GM18499 (cell line): ENCODE measurements around the gene MARCHF2.

ENCODE experiments used
- ATAC-seq: cut with Tn5 transposase; IDR thresholded peaks from one replicate; pipeline ENCODE4 v1.9.1; 2021; ENCODE audit warnings: moderate number of reproducible peaks; ENCODE audit not compliant: insufficient read depth, unreplicated experiment

Gene MARCHF2

DNA sequence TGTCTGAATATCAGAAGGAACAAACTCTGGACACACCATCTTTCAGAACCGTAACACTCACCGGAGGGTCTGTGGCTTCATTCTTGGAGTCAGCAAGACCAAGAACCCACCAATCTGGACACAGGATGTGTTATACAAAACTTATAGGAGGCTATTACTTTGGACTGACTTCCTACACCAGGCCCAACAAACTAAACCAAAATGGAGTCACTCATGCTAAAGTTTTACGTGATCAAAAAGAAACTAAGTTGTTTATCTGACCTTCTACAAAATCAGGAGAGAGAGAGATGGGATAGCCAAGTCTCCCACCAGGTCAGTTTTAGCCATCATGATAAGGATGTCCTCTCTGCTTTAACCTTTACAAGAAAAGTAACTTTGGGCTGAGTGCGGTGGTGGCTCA lies 26.1 kb upstream of the MARCHF2 start:
- ATAC-seq = no peak

DNA sequence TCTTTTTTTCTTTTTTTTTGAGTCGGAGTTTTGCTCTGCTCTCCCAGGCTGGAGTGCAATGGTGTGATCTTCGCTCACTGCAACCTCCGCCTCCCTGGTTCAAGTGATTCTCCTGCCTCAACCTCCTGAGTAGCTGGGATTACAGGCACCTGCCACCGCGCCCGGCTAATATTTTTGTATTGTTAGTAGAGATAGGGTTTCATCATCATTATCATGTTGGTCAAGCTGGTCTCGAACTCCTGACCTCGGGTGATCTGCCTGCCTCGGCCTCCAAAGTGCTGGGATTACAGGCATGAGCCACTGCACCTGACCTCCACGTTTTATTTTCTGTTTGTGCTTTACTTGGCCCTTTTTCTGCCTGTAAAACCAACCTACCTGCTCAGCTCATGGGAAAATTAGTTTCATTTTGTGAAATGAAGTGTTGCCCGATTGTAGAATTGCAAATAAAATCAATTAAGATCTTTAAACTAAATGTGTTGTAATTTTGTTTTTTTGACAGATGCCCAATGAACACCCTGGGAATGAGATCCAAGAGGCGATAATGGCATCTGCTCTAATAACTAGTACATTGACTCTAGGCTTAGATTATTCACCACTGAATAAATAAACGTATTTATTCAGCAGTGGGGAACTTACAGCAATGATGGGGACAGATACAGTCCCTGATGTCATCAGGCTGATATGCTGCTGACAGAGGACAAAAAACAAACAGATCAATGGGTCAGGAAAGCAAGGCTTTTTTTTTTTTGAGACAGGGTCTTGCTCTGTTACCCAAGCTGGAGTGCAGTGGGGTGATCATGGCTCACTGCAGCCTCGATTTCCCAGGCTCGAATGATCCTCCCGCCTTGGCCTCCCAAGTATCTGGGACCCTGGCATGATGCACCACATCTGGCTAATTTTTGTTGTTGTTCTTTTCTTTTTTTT lies 25.2 kb upstream of the MARCHF2 start:
- no peak for ATAC-seq

DNA sequence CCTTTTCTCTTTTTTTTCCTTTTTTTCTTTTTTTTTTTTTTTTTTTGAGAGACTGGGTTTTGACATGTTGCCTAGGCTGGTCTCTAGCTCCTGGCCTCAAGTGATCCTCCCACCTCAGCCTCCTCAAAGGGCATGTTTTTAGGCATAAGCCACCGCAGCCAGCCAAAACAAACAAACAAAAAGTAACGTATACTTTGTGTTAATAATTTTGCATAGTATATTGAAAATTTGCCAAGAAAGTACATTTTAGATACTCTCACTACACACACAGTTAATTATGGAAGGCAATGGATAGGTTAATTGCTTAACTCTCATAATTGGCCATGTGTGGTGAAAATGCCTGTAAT lies 24.5 kb upstream of the MARCHF2 start:
- no peak for ATAC-seq

DNA sequence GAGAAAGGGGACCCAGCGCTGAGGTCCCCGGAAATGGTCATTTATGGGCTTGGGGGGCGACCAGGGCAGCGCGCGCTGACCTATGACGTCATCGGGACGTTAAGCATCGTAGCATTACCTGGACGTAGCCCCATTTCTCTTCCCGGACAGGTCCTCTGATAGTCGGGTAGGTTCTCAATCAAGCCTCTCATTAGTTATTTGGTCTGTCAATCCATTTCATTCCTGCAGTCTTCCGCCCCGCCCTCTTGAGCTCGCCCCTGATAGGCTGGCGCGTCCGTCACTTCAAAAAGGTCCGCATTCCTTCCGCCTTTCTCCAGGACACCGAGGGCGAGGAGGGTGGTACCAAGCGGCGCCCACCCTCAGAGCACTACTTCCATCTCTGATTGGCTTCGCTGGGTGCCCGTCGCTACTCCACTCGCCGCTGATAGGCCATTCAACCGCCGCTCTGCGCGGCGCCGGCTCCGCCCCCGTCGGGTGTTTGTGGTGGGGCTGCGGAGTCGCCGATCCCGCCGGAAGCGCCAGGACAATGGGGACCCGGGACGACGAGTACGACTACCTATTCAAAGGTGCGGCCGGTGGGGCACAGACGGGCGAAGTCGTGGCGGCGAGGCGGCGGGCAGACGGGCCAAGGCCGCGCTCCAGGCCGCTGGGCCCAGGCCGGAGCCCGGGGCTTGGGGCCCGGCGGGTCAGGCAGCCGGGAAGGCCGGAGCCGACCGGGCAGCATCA lies 23.1 kb upstream of the MARCHF2 start, which contains the start of gene RAB11B:
RAB11B (plus strand) TSS at position 470 of the 726 bp plus-strand sequence; CDS start at position 527, 57 bp downstream.
- peak; percentile 89 for ATAC-seq

DNA sequence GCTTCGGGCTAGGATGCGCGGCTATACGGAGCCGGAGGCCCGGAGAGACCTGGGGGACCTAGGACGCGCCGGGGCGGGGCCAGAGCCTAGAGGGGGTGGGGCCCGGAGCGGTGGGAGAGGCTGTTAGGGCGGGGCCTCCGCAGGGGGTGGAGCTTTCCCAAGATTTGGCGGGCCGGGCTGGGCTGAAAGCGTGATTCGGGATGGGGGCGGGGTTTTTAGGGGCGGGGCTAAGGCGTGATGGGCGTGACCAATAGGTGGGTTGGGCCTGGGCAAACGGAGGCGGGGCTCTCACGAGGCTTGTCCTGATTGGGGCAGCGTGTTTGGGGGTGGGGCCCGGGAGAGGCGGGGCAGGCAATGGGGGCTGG lies 22.5 kb upstream of the MARCHF2 start:
- ATAC-seq = peak; percentile 9

DNA sequence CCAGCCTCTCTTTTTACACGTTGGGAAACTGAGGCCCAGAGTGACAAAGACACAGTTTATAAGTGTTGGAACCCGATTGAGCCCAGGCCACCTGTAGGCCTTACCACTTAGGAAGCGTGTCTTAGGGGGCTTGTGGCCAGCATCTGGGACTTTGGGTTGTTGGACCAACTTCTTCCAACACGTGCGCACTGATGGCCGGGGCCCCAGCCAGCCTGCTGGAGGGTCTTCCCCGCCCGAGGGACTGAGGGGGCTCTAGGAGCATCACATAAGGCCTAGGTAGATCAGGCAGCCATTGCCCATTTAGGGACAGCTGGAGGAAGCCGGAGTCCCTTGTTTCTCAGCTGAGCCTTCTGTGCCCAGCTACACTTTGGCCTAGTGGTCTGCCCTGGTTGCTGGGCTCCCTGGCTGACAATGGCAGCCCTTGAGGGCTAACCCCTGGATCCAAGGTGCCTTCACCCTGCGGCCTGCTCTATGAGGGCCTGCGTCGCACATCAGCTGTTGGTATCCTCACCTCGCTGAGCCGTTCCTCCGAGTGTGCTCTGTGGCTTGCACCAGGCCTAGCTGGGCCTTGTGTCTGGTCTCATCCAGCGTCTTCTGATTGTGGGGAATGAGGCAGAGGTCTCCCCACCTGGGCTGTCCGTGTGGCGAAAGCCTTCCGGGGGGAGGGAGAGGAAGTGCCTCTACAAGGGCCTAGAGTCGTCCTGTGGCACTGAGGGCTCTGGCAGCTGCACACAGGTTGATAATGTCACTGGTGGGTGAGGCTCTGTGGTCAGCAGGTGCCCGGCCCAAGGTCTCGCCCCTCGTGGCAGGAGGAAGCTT lies 21.7 kb upstream of the MARCHF2 start:
- no peak for ATAC-seq

DNA sequence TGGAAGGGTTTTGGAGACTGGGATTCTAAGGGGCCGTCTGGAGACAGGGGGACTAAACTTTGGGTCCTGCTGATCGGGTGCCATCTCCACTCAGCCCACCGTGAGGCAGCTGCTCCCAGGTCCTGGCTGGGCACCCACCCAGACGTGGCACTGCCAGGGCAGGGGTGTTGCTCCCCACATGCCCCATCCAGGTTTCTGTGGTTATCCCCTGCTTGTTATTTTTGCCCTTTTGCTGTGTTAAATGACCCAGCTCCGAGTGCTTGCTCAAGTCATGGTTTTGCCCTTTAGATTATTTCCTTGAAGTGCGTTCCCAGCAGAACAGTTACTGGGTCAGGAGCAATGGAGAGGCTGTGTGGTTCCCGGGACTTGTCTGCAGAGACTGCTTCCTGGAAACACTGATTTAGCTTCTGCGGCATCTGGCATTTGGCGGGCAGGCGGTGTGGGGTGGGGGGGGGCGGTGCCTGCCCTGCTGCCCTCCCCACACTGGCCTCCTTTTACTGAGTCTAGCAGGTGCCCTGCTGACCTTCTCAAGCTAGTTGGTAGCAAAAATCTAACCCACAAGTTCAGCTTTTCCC lies 21.0 kb upstream of the MARCHF2 start:
- no peak for ATAC-seq

DNA sequence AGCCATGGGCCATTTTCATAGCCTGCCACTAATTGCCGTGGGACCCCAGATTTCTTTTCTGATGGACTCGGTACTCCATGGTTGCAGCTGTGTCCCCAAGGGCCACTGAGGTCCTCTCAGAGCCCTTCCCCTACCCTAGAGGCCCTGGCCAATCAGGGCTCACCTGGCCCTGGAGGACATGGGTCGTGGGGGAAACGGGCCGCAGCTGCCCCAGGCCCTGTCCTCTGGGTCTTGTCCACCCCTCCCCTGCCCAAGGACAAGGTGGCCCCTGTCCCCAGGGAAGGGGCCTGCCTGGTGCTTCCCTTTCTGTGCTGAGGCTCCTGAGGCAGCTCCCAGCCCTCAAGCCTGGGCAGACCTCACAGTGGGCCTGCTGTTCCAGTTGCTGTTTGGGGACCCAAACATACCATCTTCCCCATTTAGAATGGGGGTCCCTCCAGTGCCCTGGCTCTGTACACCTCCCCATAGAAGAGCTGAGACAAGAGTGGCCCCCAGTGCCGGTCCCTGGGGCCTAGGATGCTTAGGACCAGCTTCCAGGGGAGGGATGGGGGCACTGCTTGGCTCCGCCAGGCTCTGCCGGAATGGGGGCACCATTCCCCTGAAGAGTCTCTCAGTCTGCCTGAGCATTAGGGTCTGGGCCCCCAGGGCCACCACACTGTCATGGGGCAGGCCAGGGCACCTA lies 19.8 kb upstream of the MARCHF2 start:
- no peak for ATAC-seq

DNA sequence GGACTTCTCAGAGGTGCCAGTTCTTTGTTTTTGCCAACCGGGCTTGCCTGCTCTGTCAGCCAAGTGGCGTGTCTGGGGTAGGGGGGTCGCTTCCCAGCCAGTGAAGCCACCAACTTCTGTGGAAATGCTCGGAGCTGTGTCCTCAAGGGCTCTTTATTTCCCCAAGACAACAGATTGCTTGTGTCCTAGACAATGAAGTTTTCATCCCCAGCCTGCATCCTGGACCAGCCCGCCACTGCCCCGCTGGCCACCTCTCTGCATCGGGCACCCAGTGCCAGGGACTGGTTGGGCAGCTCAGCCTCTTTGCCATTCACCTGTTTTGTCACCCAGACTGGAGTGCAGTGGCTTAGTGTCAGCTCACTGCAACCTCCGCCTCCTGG lies 19.2 kb upstream of the MARCHF2 start:
- no peak for ATAC-seq

DNA sequence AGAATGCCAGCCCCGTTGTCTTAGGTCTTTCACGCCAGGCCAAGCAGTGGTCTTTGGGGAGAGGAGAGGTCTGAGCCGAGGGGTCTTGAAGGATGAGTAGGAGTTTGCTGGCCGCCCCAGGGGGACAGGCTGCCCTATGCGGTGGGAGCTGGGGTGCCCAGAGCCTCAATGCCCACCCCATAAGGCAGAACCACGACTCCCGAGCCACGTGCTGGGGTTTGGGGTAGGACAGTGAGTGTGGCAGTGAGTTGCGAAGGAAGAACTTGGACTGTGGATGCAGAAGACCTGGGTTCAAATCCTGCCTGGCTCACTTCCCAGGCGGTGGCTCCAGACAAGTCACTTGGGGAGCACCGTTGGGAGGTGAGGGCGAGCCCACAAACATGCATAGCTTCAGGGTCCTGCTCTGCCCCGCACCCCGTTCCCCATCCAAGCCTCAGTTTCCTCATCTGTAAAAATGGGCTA lies 17.5 kb upstream of the MARCHF2 start:
- ATAC-seq = no peak

DNA sequence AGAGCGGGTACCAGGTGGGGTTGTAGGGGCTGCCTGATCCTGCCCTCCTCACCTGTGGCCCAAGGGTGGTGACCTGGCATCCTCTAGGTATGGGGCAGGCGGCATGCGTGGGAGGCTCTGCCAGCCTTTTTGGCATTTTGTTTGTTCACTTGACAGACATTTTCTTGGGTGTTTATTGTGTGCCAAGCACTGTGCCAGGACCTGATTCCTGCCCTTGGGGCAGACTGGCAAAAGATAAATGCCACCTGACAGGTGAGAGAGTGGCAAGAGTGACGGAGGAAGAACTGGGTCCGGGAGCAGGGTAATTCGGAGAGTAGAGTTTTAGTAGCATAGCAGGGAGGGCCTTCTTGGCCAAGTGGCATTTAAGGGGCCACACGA lies 16.9 kb upstream of the MARCHF2 start:
- no peak for ATAC-seq

DNA sequence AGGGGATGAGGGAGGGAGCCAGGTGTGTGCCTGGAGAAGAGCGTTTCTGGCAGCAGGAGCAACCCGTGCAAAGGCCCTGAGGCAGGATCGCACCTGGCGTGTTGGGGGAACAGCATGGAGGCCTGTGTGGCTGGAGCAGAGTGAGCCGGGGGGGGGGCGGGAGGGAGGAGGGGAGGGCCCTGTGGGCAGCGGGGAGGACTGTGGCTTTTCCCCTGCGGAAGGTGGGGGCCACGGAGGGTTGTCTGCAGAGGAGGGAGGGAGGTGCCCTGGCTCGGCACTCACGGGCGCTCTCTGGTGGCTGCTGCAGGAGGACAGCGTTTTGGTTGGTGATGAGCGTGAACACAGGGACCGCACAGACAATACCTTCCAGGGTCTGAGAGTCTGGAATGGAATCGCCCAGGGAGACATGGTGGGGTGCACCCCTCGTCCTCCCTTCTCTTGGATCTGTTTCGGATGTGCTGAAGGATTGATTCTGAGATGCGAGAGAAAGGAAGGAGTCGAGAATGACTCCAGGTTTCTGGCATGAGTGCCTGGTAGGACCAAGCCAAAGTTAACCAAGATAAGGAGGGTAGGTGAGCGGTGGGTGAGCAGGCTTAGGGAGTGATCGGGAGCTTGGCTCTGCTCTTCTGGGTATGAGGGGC lies 16.4 kb upstream of the MARCHF2 start:
- ATAC-seq = no peak

DNA sequence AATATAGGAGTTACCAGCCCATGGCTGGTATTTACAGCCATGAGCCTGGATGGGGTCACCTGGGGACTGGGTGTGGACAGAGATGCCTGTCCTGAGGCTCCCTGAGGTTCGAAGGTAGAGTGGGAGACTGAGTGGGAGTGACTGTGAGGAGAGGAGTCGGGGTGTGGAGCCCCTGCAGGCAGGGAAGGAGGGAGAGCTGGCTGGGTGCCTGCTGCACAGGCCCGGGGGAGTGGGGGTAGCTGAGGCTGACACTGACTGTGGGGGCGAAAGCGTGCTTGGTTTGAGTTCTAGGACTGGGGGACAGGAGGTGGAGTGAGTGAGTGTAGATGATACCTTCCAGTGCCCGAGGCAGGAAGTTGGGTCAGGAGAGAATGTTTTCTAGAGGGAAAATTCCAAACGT lies 15.8 kb upstream of the MARCHF2 start:
- ATAC-seq = no peak

DNA sequence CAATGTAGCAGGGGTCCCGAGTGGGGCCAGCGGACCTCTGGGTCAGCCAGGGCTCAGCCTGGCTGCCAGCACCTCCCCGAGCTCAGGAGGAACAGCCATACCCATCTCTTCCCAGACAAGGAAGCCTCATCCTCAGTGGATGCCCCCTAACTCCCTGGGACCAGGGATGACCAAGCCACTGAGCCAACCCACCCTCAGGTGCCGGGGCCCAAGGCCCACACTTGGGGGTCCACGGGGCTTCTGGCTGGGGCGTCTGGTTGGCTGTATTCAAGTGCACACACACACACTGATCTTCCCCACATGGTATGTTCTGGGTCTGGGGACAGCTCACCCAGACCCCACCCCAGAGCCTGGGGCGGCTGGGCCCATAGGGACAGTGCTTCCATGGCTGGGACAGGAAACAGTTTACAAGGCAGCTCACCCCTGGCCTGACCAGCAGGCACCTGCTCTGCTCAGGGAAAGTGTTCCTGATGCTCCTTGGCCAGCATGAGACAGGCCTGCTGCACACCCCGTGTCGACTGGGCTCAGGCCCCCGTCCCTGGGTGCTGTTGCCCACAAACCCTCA lies 15.3 kb upstream of the MARCHF2 start:
- ATAC-seq = no peak

DNA sequence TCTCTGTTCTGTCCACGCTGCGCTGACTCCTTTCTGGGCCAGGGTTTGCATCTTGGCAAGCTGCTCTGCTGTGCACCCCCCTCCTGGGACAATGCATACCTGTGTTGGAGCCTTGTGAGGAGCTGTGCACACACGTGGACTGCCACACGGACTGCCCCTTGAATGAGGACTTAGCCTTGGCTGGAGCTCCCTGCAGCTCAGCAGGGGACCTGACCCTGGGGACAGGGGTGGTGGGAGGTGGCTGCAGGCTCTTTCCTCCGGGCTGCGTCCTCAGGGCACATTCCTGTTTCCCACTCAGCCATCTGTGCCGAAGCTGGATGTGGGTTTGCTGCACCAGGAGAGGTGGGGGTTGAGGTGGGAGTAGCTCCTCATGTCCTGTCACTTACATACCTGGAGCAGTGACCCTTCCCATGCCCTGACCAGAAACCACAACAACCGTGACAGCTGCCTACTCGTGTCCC lies 14.8 kb upstream of the MARCHF2 start:
- no peak for ATAC-seq

DNA sequence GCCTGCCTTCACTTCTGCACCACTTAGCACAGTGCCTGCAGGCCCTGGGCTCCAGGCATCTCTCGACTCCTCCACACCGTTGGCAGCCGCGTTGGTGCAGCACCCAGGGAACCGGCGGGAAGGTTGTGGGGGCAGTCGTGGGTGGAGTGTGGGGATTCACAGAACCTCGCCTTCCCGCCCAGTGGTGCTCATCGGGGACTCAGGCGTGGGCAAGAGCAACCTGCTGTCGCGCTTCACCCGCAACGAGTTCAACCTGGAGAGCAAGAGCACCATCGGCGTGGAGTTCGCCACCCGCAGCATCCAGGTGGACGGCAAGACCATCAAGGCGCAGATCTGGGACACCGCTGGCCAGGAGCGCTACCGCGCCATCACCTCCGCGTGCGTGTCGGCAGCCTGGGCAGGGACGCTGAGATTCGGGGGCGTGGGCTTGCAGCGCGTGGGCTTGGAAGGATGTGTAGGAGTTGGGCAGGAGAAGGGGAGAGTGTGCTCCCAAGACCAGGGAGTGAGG lies 13.4 kb upstream of the MARCHF2 start:
- ATAC-seq = no peak

DNA sequence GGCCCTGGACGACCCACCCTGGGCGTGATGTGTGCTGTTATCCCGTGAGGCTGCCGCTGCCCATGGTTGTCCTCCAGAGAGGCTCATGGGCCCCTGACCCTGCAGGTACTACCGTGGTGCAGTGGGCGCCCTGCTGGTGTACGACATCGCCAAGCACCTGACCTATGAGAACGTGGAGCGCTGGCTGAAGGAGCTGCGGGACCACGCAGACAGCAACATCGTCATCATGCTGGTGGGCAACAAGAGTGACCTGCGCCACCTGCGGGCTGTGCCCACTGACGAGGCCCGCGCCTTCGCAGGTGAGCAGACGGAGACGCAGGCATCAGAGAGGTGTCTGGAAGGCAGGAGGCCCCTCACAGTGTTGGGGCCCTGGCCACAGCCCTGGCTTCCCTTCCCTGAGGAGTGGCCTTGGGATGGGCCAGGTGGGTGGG lies 11.1 kb upstream of the MARCHF2 start:
- no peak for ATAC-seq

DNA sequence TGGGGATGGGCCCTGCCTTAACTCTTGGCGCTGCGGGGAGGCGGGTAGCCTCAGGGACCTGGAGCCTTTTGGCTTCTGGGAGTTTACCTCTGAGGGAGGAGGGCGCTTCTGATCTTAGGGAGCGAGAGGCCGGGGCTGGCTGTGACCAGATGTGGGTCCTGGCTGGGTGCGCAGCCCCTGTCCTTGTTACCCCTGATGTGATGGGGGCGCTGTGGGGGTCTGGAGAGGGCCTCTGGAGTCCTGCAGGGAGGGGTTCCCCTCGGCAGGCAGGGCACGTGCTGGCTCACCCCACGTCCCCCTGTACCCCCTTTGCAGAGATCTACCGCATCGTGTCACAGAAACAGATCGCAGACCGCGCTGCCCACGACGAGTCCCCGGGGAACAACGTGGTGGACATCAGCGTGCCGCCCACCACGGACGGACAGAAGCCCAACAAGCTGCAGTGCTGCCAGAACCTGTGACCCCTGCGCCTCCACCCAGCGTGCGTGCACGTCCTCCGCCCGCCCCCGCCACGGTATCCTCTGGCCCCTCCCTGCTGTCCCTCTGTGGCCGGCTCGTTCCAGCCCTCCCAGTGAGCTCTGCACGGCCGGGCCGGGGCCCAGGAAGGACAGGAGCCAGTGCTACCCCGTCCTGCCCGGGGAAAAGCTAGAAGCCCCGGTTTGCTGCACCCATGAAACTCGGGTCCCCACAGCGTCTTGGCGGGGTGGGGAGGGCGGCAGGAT lies 9.8 kb upstream of the MARCHF2 start:
- ATAC-seq = no peak
